ENCODE results near the gene MRTFA. TPM values are rescaled to one million over a fixed set of nuclear protein-coding genes. Genes with fewer than 3 reads are reported as not detected.

MRTFA gene
- total and polyA plus RNA-seq, 9 of the 15 experiments (the other 6 are each of a cell fraction or from before 2014, with no cell fraction given), result 0.84 to 21.1 (median 3.7) TPM

GRCh38 chr22:40621309-40622151, 15.0 kb downstream of the MRTFA start (continued):
- TF ChIP-seq ARID3A (IDR thresholded peaks at IDR 0.05; ENCODE audit: borderline replicate concordance, low read depth, low read length) (peak; percentile 50; the same call in 1 of the 2 replicates), PKNOX1 (IDR thresholded peaks at IDR 0.05) (peak; percentile 47; the same call in 1 of the 2 replicates), ZBTB34 (CRISPR knock-in tag; IDR thresholded peaks at IDR 0.05) (no peak), CBFA2T2 (conservative IDR thresholded peaks at IDR 0.05) (0 out of 2 replicates have a peak, but pooled peaks have one; percentile 4), YBX1 (IDR thresholded peaks at IDR 0.05) (no peak), GTF2E2 (tag; IDR thresholded peaks at IDR 0.05) (no peak), LEF1 (IDR thresholded peaks at IDR 0.05) (peak; percentile 62; the same call in 1 of the 2 replicates), CBFA2T3 (IDR thresholded peaks at IDR 0.05) (peak; percentile 65), TAL1 (IDR thresholded peaks at IDR 0.05) (peak; percentile 60), SMARCA4 (IDR thresholded peaks at IDR 0.05) (peak; percentile 85), MAFK (IDR thresholded peaks at IDR 0.05; ENCODE audit: low read length) (no peak)
